Kidney (tissue), 14 donors: Measurements from ENCODE around the gene ERFE. TPM values are rescaled to one million over a fixed set of nuclear protein-coding genes. Genes with fewer than 3 reads are reported as not detected.

ENCODE experiments used
- DNase-seq, 5 donors: peaks; one replicate each; pipeline ENCODE4 v3.0.0-alpha.2; 2013 to 2020
- FAIRE-seq: peaks from 2 replicates; lab custom pipeline; 2012; peaks lifted over from hg19 to GRCh38; lab: Jason Lieb, UNC
- H3K27ac ChIP-seq, 2 donors: one replicate each; pipeline ENCODE4 v1.7.0; 2013; ENCODE audit warnings: low read depth in 2 of 2, low read length in 2 of 2, inconsistent platforms in 1 of 2
- H3K27me3 ChIP-seq: one replicate; pipeline ENCODE4 v1.7.1; 2013; ENCODE audit warnings: low read length, inconsistent platforms; ENCODE audit not compliant: control insufficient read depth, insufficient read depth
- H3K36me3 ChIP-seq, 3 donors: one replicate each; pipeline versions ENCODE4 v1.7.0 to v1.7.1; 2013; ENCODE audit warnings: low read length in 3 of 3, control low read depth in 1 of 3, inconsistent platforms in 1 of 3; ENCODE audit not compliant: insufficient read depth in 3 of 3, control insufficient read depth in 2 of 3
- H3K4me1 ChIP-seq, 3 donors: one replicate each; pipeline versions ENCODE4 v1.7.0 to v1.7.1; 2013; ENCODE audit warnings: low read length in 3 of 3, inconsistent platforms in 1 of 3, low read depth in 1 of 3; ENCODE audit not compliant: control insufficient read depth in 2 of 3, insufficient read depth in 2 of 3
- H3K4me3 ChIP-seq, 3 donors: one replicate each; pipeline versions ENCODE4 v1.7.0 to v1.8.1; 2013; ENCODE audit warnings: low read length in 3 of 3, control low read depth in 1 of 3, inconsistent platforms in 1 of 3
- H3K9ac ChIP-seq, 3 donors: one replicate each; pipeline versions ENCODE4 v1.7.0 to v1.7.1; 2013; ENCODE audit warnings: low read length in 3 of 3, control low read depth in 1 of 3, inconsistent platforms in 1 of 3
- H3K9me3 ChIP-seq, 3 donors: one replicate each; pipeline versions ENCODE4 v1.7.0 to v1.7.1; 2013; ENCODE audit warnings: low read length in 3 of 3, control low read depth in 1 of 3, inconsistent platforms in 1 of 3; ENCODE audit not compliant: control insufficient read depth in 2 of 3, insufficient read depth in 1 of 3
- intact Hi-C: fragments of 100-400 bp; cut with DNase I; formaldehyde crosslinking; loops from one replicate; pipeline ENCODE4 v1.11.1; 2022
- polyA plus RNA-seq: library from polyadenylated mRNA; stranded (reverse); fragments of 350-450 nt; fragmentation: Illumina TruSeq; extraction: RNeasy Lipid Tissue Mini Kit (QIAGEN cat#74804); gene quantifications from one replicate; pipeline ENCODE4 v1.2.3, GENCODE V29; 2014; ENCODE audit warnings: low read depth, low replicate concordance; ENCODE audit not compliant: insufficient read depth
- total RNA-seq: library from RNA; stranded (reverse); fragmentation: NEBNext Ultra II Directional; extraction: Animal tissue kit (Norgen Biotek cat#: 25700); gene quantifications from one replicate; pipeline ENCODE4 v1.2.1, GENCODE V29; 2021
- TF ChIP-seq, protein P1 (sequence below): IDR thresholded peaks from 3 replicates; pipeline ENCODE4 v1.5.1; 2012; ENCODE audit warnings: mild to moderate bottlenecking, moderate library complexity, borderline replicate concordance; ENCODE audit not compliant: insufficient read depth; ENCODE audit errors: extremely low read depth
- donor health status: control.
- donor health status: control.
- donor health status: control.
- donor health status: control.
- donor health status: control.
- donor health status: DM: yes; HTN: yes; CAD: no.
- donor health status: Normal renal cell carcinoma (clear cell type).

The ERFE gene
- total and polyA plus RNA-seq, 2 donors from 2014 or later: 1.6 to 61.4 TPM

- no peak overlapping the region for H3K9ac ChIP-seq
- DNase-seq (peak in 2 of 5 donors; percentile 42 to 45), FAIRE-seq (no peak)
- H3K4me1 ChIP-seq: no peaks in the 10 kb centered on the region
- TF ChIP-seq, protein P1, sequence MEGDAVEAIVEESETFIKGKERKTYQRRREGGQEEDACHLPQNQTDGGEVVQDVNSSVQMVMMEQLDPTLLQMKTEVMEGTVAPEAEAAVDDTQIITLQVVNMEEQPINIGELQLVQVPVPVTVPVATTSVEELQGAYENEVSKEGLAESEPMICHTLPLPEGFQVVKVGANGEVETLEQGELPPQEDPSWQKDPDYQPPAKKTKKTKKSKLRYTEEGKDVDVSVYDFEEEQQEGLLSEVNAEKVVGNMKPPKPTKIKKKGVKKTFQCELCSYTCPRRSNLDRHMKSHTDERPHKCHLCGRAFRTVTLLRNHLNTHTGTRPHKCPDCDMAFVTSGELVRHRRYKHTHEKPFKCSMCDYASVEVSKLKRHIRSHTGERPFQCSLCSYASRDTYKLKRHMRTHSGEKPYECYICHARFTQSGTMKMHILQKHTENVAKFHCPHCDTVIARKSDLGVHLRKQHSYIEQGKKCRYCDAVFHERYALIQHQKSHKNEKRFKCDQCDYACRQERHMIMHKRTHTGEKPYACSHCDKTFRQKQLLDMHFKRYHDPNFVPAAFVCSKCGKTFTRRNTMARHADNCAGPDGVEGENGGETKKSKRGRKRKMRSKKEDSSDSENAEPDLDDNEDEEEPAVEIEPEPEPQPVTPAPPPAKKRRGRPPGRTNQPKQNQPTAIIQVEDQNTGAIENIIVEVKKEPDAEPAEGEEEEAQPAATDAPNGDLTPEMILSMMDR: no peak
- no peaks in the 10 kb centered on the region for H3K36me3 ChIP-seq
- no peaks in the 10 kb centered on the region for H3K9me3 ChIP-seq
- H3K4me3 ChIP-seq: no peak overlapping the region
- H3K27me3 ChIP-seq: no peaks in the 10 kb centered on the region
- no peak overlapping the region for H3K27ac ChIP-seq
- intact Hi-C loops: no loop called here
Observed at GRCh38 chr2:238132463-238133450, 26.0 kb upstream of the ERFE start.

DNA sequence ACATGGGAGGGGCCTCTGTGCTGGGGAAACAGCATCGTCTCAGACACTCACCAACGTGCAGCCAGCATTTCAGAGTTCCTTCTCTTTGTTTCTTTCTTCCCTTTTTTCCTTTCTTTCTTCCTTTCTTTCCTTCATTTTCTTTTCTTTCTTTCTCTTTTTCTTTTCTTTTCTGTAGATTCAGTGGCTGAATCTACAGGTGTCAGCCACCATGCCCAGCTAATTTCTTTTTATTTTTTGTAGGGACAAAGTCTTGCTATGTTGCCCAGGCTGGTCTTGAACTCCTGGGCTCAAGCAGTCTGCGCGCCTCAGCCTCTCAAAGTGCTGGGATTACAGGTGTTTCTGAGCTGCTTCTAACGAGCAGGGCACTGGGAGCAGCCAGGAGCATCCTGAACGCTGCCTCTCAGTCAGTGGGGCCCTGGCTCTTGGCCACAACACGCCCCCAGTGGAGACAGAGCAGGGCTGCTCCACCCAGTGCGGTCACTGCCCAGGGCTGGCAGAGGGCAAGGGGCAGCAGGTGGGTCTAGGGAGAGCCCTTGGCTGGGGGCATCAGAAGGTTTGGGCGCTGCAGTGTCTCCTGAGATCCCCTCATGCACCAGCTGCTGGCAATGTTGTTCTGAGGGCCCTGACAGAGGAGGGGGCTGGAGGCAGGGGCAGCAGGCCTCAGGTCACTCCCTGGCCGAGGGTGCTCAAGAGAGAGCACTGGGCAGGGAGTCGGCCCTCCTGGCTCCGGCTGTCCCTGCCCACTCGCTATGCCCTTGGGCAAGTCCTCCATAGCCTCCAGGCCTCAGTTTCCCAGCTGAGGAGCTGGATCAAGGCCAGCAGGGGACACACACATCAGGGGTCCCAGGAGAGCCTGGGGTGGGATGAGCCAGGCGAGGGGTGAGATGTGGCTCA, 25.0 kb upstream of the ERFE start:
- peaks cover 0 to 2% (median 0%) of the 10 kb centered on the region in 3 donors for H3K4me1 ChIP-seq
- no peaks in the 10 kb centered on the region for H3K27me3 ChIP-seq
- FAIRE-seq (no peak), DNase-seq (peak in 2 of 5 donors; percentile 37 to 64)
- no peaks in the 10 kb centered on the region for H3K36me3 ChIP-seq
- H3K27ac ChIP-seq: no peak overlapping the region
- no peak overlapping the region for H3K4me3 ChIP-seq
- intact Hi-C loops: no loop called here
- no peaks in the 10 kb centered on the region for H3K9me3 ChIP-seq
- TF ChIP-seq, protein P1: no peak
- no peak overlapping the region for H3K9ac ChIP-seq

DNA sequence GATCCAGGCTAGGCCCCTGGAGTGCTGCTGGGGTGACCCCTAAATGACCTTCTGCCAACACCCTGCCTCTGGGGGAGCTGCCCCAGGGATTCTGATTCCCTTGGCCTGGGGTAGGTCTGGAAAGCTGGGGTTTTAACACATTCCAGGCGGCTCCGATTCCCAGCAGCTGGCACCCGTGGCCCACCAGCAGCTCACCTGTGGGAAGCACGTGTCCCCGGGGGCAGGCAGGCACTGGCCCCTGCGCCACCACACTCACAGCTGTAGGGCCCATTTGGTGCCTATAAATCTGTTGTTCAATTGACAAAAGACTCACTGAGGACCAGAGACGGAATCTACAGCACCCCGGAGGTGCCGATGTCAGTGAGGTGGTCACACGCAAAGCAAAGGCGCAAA, 24.4 kb upstream of the ERFE start:
- intact Hi-C loops: no loop called here
- Histone ChIP-seq H3K9ac (no peak overlapping the region), H3K9me3 (no peaks in the 10 kb centered on the region), H3K36me3 (no peaks in the 10 kb centered on the region), H3K4me3 (no peak overlapping the region), H3K27me3 (no peaks in the 10 kb centered on the region), H3K4me1 (peaks cover 0 to 2% (median 0%) of the 10 kb centered on the region in 3 donors), H3K27ac (no peak overlapping the region)
- TF ChIP-seq, protein P1: no peak
- DNase-seq: peak in 1 of 5 donors; percentile 42
- no peak for FAIRE-seq
